ENCODE data around the gene NCS1. TPM values are rescaled to one million over a fixed set of nuclear protein-coding genes. Genes with fewer than 3 reads are reported as not detected.

Gene NCS1
- total RNA-seq, 2 donors from 2014 or later, result 194 to 196 TPM

DNA sequence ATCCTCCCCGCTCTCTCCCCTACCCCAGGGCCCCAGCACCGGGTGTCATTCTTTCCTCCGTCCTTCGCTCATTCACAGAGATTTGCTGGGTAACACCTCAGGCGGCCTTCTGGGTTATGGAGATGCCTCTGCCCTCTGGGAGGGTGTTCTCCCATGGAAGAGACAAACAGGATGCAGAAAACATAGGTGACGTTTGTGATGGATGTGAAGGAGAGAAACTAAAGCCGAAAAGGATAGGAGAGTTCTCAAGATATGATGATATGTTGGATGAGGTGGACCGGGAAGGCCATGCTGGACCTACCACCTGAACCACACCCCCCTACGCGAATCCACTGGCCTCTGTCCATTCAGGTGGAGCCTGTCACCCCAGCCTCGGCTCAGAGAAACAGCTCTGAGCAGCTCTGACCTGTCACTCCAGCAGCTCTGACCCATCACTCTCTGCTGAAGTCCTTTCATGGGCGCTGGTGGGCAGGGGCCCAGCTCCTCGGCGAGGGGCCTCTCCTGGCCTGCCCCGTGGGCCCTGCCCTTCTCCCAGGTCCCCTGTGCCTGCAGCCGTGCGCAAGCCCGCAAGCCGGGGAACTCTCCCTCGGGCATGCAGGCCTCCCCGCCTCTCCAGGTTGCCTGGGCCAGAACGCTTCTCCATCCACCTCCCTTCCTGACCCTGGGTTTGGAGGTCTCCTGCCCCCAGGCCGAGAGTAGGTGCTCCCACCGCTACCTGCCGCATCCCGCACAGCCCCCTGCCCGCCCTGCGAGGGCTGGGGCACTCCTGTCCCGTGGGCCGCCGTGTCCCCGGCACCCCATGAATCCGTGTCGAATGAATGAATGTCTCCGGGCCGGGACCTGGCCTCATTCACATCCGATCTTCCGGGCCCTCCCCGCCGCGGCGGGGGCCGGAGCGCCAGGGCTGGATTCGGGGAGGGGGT is 717 bp upstream of the NCS1 start:
- DNase-seq (ENCODE audit: low spot score), result no peak
- intact Hi-C loops (cut with DNase I), result loop anchor here in 1 of 2 donors (5.0 kb wide), 1 partner anchor 44 kb away; no protein-coding TSS in a partner anchor

DNA sequence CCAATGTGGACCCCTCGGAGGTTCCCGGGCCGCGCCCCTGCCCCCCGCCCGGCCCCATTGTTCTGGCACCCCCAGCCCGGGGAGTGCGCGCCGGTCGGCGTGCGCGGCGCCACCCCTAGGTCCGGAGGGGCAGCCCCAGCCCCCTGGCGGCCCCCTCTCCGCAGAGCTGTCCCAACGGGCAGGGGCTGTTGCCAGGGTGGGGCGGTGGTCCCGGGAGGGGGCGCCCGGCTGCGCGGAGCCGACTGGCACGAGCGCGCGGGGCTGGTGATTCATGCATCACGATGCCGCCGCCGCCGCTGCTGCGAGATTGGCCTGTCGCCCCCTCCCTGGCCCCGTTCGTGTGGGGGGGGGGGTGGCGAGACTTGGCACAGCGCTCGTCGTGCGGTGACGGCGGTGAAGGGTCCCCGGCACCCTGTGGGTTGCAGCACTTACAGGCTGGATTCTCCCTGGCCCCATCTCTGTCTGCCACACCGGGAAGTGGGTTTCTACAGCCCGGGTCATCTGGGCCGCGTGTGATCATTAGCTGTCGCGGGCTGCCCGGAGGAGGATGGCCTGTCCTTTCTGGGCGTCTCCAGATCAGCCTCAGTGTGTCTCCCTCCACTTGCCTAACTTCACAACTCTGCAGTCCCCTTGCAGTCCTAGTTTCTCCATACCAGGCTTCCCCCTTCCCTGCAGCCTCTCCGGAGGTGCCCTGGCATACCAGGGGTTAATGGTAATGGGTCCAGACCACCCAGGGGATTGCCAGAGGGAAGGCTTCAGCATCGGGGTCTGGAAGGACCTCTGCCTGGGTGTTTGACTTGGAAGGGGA is 858 bp downstream of the NCS1 start:
- peak; percentile 89 for DNase-seq (ENCODE audit: low spot score)
- intact Hi-C loops (cut with DNase I), result loop anchor here in 1 of 2 donors (5.0 kb wide), 1 partner anchor 46 kb away; no protein-coding TSS in a partner anchor

DNA sequence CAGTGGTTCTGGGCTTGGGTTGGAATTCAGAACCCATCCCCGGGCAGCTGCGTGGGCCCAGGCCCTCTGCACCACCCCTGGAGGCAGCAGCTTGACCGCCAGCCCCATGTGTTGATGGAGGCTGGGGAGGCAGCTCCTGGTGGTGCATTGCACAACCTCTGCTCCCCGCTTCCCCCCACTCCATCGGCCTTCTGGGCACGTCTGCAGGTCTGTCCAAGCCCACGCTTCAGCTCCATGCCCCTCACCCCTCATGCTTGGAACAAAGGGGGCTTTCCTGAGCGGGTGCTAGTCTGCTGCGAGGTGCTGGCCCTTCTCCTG is 1.4 kb downstream of the NCS1 start:
- no peak for DNase-seq (ENCODE audit: low spot score)
- intact Hi-C loops (cut with DNase I), result loop anchor here in 1 of 2 donors (5.0 kb wide), 1 partner anchor 46 kb away; no protein-coding TSS in a partner anchor

DNA sequence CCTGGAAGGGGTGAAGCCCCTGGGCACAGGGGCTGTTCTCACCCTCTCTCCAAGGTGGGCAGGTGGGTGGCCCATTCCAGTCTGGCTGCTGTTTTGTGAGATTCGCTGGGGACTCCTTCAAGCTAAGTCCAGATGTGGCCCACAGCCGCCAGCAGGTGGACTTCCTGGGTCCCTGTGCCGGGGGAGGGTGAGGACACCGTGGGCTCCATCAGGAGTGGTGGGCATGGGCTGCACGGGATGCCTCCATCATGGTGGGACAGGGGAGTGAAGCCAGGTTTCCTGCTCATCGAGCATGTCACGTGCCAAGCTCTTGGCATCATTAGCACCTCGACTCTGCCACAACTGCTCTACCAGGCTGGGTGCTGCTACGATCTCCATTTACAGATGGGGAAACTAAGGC is 1.8 kb downstream of the NCS1 start:
- no peak for DNase-seq (ENCODE audit: low spot score)

DNA sequence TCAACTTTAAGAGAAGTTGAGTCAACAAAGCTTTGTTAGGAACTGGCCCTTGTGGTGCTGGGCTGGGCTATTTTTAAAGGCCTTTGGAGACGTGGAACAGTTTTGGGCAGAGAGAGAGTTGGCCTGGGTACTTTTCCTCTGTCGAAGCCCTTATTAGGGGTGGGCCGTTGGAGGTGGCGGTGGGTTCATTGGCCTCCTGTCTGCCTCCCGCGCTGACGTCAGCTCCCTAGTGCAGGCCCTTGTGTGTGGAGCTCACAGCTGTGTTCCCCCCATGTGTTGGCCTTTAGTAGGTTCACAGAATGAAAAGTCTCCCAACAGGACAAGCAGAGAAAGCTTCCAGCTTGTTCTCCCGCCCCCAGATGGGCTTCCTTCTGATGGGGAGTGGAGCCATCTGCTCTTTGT is 2.7 kb downstream of the NCS1 start:
- DNase-seq (ENCODE audit: low spot score), result no peak
- intact Hi-C loops (cut with DNase I), result loop anchor here in 1 of 2 donors (5.0 kb wide), 1 partner anchor 48 kb away; no protein-coding TSS in a partner anchor

More for the DNA sequence above, 1.8 kb downstream of the NCS1 start:
- intact Hi-C loops (cut with DNase I), result loop anchor here in 1 of 2 donors (5.0 kb wide), 1 partner anchor 47 kb away; no protein-coding TSS in a partner anchor

DNA sequence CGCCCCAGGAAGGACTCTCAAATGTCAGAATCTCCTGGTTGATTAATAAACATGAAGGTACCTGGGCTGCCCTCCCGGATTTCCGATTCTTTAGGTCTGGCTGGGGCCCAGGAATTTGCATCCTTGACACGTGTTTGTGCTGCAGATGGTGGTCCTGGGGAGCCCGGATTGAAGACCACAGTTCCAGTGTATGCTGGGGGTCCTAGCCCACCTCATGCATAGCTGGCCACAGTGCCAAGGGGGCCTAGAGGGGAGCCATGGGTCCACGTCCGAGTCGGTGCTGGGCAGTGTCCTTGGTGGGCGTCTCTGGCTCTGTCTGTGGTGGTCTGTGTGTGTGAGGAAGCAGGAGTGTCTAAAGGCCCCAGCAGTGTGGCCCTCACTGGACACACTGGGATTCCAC is 3.2 kb downstream of the NCS1 start:
- no peak for DNase-seq (ENCODE audit: low spot score)
- intact Hi-C loops (cut with DNase I), result no loop called here

DNA sequence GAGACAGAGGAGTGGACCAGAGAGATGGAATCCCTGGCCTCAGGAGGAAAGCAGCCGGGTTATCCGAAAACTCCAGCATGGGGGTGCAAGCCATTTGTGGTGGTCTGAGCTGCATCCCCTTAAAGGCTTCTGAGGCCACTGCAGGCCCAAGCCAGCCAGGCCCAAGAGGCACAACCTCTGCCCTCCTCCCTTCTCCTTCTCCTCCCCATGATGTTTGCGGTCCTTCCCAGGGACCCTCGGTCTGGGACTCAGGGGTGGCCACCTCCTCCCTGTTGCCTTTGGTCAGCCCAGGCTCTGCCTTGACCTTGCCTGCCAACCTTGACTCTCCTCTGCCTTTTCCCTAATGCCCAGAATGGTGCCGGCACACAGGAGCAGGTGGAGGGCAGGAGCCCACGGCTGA is 4.6 kb downstream of the NCS1 start:
- DNase-seq (ENCODE audit: low spot score), result no peak
- intact Hi-C loops (cut with DNase I), result no loop called here

DNA sequence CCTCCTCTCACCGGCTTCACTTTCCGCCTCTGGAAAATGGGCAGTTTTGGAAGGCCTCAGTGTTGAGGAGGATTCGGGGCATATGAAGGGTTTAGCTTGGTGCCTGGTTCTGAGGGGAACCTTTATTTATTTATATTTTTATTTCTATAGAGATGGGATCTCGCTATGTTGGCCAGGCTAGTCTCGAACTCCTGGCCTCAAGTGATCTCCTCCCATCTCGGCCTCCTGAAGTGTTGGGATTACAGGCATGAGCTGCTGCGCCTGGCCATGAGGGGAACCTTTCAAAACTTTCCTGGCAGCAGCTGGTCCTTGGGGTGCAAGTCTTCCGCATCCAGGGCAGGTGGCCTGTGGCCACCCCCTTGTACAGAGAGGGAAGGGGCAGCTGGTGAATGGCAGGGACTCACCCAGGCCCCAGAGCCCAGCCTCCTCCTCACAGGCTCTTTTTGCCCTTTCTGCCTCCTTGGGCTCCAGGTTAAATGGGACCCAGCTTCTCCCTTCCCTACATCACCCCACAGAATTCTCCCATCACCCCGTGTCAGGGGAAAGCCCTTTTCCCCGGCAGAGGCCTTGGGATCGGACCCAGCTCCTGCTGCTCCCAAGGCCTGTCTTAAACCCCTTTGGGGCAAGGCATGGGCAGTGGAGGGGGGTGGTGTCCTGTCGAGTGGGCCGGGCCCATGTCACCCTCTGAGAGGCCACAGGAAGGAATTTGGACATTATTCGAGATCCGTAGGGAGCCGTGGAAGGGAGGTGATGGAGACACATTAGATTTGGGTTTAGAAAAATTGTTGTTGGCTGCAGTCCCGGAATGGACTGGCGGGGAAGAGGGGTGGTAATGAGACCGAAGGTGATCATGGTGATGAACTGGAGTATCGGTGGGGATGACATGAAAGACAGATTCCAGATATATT is 5.9 kb downstream of the NCS1 start:
- intact Hi-C loops (cut with DNase I), result no loop called here
- no peak for DNase-seq (ENCODE audit: low spot score)

DNA sequence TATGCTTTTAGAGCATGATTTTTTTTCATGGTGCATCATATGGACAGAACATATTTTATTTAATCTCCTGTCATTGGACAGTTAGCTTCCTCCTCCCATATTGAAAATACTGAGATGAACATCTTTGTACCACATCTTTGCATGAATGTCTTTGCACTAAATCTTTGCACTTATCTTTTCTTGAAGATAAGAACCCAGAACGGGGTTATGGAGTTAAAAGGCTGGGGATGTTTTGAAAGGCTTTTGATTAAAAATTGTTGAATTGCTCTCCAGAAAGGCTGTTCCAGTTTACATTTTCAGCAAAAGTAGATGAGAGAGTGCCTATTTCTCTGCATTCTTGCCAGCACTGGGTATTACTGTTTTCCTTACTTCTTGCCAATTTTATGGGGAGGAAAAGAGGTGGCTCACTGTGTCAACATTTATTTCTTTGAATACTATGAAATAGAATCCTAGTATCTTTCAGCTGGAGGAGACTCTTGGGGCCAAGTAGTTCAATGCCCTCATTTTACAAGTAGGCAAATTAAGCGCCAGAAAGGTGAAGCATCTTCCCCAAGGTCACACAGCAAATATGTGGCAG is 7.2 kb downstream of the NCS1 start:
- no peak for DNase-seq (ENCODE audit: low spot score)
- intact Hi-C loops (cut with DNase I), result no loop called here

DNA sequence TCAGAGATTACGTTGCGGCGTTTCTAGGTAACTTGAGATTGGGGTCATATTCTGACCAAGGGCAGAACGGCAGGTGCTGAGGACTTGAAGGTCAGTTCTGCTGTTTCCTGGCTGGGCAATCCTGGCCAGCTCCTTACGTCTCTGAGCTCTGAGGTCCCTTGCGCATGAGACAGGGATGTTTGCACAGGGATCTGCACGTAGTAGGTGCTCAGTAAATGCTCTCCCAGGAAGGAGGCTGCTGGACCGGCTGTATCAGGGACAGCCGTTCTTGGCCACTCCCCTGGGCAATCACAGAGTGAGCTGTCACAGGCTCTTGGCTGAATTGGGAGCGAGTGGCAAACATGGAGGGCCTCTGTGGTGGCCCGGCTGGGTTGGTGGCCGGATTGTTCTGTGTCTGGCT is 8.3 kb downstream of the NCS1 start:
- intact Hi-C loops (cut with DNase I), result loop anchor here in 1 of 2 donors (10.0 kb wide), 1 partner anchor 54 kb away; no protein-coding TSS in a partner anchor
- DNase-seq (ENCODE audit: low spot score), result no peak

DNA sequence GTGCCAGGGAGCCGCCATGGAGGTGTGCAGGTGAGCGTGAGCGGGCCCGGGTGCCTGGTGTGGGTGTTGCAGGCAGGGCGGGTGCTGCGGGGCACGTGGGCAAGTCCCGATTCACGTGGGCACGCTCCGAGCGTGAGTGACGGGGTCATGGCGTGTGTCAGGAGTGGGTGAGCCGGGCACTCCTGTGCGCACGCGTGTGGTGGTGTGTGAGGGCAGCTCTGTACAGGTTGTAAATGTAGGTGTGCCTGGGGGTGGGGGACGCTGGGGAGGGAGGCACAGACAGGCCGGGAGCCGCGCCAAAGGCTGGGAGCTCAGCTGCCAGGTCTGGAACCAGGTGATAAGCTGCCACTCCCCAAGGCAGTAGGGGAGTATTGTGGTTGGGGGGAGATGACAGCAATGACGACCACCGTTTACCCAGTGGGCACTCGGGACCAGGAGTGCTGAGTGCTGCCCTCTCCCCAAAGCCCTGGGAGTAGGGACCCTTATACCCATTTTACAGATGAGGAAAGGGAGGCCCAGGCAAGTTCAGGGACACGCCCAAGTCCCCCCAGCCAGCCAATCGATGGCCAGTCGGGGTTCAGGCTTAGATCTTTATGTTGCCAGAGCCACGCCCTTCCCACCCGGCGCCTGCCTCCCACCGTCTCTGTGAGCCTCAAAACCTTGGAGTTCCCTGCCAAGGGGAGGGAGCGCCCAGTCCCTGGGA is 9.6 kb downstream of the NCS1 start:
- peak; percentile 79 for DNase-seq (ENCODE audit: low spot score)
- intact Hi-C loops (cut with DNase I), result loop anchor here in 1 of 2 donors (10.0 kb wide), 1 partner anchor 53 kb away; no protein-coding TSS in a partner anchor

DNA sequence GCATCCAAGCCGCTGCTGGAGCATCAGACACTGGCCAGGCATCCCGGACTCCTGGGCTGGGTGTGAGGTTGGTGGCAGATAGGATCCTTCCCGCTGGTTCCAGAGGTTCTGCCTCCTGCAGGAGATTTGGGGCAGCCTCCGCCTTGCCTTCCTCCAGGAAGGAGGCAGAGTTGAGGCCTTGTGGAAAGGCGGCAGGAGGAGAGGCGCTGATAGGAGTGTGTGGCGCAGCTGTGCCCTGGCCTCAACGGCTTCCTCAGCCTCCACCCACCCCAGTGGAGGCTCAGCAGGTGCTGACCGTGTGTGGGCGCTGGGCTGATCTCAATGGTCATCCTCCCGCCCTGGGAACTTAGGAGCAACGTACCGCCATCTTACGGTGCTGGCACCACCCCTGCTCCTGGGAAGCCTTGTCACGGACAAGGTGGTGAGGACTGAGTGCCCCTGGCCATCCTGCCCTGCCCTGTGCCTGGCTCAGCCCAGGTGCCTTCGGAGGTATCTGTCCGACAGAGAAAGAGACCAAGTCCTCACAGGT is 10.2 kb downstream of the NCS1 start:
- intact Hi-C loops (cut with DNase I), result loop anchor here in 1 of 2 donors (10.0 kb wide), 1 partner anchor 52 kb away; no protein-coding TSS in a partner anchor
- no peak for DNase-seq (ENCODE audit: low spot score)

DNA sequence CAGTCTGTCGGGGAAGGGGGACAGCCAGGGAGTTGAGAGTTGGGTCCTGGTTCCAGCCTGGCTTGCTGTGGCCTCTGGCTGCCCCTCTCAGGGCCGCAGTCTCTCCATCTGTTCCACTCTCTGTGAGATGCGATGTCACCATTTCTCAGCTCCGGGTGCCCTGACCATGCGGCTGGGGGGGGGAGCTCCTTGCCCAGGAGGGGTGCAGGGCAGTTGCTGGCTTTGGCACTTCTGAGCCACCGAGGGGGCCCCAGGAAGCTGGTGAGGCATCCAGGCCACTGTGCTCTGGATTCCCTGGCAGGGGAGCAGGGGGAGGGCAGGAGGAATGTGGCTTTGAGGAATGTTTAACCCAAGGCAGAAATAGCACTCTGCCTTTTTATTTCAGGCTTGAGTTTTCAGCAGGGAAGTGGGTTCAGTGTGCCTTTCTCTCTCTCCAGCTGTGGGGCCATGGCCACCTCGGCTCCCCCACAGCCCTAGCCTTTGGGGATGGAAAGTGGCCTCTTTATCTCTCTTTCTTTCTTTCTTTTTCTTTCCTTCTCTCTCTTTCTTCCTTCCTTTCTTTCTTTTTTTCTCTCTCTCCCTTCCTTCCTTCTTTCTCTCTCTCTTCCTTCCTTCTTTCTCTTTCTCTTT is 11.0 kb downstream of the NCS1 start:
- intact Hi-C loops (cut with DNase I), result loop anchor here in 1 of 2 donors (10.0 kb wide), 1 partner anchor 52 kb away; no protein-coding TSS in a partner anchor
- DNase-seq (ENCODE audit: low spot score), result peak; percentile 85

DNA sequence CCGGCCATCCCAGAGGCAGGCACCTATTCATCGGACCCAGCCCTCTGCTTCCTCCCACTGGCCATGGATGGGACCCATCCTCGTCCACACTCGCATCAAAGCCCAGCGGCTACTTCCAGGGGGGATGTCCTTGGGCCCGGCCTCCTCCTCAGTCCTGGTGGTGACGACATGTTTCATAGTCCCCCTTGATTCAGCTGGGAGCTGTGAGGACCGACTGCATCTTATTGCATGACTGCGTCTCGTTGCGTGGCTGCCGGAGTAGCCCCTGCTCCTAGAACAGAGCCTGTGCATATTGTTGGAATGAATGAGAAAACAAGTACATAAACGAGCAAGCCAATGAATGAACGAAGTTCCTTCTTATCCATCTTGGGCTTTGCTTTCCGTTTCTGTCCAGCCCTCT is 12.8 kb downstream of the NCS1 start:
- intact Hi-C loops (cut with DNase I), result loop anchor here in 1 of 2 donors (10.0 kb wide), 1 partner anchor 50 kb away; no protein-coding TSS in a partner anchor
- DNase-seq (ENCODE audit: low spot score), result no peak

DNA sequence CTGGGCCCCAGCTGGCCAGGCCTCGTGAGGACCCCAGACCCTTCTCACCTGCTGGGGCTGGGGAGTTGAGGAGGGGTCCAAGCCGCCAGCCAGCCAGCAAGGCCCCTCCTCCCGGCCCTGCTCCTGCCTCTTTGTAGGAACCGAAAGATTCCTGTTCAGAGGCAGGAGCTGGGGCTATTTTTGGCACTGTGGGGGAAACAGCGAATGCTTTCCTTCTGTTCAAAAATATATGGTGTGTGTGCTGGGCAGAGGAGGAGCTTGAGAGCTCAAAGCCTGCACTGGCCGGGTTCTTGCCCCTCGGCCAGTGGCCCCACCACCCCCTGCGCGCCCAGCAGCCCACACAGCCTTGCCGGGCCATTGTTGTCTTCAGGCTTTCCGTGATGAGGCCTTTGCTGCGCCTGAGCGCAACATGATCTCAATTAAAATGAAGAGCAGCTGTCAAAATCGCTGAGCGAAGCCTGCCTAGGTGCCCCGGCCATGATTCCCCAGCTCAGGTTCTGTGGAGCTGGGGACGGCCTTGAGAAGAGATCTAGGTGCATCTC is 13.4 kb downstream of the NCS1 start:
- intact Hi-C loops (cut with DNase I), result loop anchor here in 1 of 2 donors (10.0 kb wide), 1 partner anchor 49 kb away; no protein-coding TSS in a partner anchor

DNA sequence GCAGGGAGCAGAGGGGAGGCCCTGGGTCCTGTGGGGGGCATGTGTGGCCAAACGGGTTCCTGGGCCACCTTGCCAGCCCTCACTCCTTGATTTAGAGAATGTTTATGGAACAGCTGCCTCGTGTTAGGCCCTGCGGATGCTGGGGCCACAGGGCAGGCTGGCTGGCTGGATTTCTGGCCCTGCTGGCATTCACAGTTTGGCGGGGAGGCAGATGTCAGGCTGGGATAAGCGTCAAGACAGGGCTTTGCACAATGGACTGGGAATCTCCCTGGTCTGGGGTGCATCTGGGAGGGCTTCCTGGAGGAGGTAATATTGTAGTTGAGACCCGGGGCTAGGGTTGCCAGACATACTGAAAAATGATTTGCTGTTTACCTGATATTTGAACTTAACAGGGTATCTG is 13.8 kb downstream of the NCS1 start:
- intact Hi-C loops (cut with DNase I), result loop anchor here in 1 of 2 donors (10.0 kb wide), 1 partner anchor 49 kb away; no protein-coding TSS in a partner anchor
- peak; percentile 75 for DNase-seq (ENCODE audit: low spot score)

More for the DNA sequence above, 13.4 kb downstream of the NCS1 start:
- no peak for DNase-seq (ENCODE audit: low spot score)

Measured in posterior vena cava (tissue), 2 donors.